GM10266 (cell line): ENCODE results near the gene KIAA1671.
"Not testable (repeated sequence)": the region's sequence is repeated elsewhere in the genome, so short reads cannot be mapped to it uniquely, and the experiment has no call there.

Experiments used
- DNase-seq: peaks from one replicate; pipeline ENCODE4 v3.0.0; 2012; ENCODE audit errors: extremely low spot score
- CTCF ChIP-seq: IDR thresholded peaks from 2 replicates; pipeline ENCODE4 v1.5.1; 2012; ENCODE audit warnings: mild to moderate bottlenecking, low read depth; ENCODE audit not compliant: control insufficient read depth, insufficient read depth; ENCODE audit errors: missing control alignments

KIAA1671 gene

DNA sequence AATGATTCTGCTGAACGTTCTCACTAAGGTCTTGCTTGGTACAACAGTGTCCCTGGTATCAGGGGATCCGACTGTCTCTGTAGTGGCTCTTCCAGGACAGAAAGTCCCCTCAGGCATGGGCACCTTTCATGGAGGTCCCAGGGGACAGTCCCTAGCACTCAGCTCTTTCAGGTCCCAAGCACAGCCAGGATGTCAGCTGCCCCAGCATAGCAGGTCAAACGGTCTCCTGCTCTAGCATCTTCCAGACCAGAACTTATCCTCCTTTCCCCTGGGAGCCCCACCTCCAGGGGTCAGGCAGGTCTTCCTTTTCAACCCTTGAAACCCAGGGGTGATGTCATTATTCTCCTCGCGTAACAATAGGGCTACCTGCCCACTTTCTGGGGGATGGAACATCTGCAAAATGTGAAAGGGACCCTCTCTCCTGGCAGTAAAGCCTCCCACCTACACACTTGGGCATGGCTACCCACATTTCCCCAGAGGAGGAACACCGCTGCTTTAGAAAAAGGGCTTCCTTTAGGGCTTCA is 222.4 kb downstream of the KIAA1671 start:
- no peak for TF ChIP-seq CTCF
- DNase-seq, result no peak

DNA sequence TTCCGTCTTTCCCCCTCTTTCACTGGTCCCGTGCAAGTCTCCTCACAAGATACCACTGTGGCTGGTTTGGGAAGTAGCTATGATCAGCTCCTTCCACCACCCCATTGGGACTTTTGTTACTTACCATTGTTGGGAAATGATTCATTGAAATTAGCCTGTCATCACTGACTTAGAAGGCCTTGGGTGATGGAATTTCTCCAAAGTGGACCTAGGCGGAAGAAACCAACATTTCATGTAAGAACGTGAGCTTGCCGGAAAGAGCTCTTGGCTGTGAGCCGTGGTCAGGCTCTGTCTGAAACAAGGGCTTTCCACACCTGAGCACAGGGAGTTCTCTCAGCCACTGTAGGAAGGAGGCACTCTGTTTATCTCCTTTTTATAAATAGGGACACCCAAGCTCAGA is 223.7 kb downstream of the KIAA1671 start:
- TF ChIP-seq CTCF, result no peak

DNA sequence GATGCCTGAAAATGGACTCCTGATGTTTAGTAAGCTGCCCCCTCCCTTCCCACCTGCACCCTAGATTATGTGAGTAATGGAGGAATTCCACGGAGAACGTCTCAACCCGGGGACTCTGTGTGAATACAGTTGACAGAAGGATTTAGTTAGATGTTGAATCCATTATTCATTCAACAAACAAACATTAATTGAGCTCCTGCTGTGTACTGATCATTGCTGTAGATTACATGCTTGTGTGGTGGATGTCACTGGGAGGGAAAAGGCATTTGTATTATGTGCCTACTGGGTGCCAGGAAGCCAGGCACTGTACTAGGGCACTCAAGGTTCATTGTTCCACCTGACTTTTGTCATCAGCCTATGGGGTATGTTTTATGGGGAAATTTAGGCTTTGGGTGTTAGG is 224.3 kb downstream of the KIAA1671 start:
- no peak for DNase-seq
- no peak for TF ChIP-seq CTCF

More for the DNA sequence above, 223.7 kb downstream of the KIAA1671 start:
- no peak for DNase-seq

DNA sequence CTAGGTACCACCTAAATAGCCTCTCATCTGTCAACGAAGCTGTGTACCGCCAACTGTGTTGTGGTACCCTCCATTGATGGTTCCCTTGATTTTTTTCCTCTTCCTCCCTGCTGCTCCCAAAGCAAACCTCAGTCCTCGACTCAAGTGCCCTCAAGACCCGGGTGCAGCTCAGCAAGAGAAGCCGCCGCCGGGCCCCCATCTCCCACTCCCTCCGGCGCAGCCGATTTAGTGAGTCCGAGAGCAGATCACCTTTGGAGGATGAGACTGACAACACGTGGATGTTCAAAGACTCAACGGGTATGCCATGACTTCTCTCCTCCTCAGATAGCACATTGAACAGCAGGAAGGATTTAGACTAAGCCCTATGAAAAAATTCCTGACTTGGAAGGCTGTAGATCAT is 224.7 kb downstream of the KIAA1671 start:
- no peak for TF ChIP-seq CTCF
- DNase-seq, result no peak

GRCh38 chr22:25177895-25178294 is 225.4 kb downstream of the KIAA1671 start:
- DNase-seq, result no peak
- TF ChIP-seq CTCF, result no peak

DNA sequence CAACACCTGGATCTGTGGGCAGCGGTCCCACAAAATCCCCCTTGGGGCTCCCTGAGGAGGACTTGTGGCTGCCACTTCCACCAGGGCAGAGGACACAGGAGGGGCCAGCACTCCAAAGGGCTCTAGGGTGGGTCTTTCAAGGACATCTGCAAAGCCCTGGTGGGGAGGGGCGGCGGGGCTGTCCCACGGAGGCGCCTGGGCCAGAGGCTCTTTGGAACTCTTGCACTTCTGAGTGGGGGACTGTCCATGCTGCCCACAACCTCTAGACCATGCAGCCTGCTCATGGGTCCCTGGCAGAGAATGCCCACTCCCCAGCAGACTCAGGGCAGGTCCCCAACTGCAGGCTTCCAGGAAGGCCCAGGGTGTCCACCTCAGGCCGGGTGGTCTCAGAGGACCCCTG is 225.8 kb downstream of the KIAA1671 start:
- not testable (repeated sequence) for DNase-seq

GRCh38 chr22:25178869-25179631 is 226.5 kb downstream of the KIAA1671 start:
- DNase-seq, result not testable (repeated sequence)

DNA sequence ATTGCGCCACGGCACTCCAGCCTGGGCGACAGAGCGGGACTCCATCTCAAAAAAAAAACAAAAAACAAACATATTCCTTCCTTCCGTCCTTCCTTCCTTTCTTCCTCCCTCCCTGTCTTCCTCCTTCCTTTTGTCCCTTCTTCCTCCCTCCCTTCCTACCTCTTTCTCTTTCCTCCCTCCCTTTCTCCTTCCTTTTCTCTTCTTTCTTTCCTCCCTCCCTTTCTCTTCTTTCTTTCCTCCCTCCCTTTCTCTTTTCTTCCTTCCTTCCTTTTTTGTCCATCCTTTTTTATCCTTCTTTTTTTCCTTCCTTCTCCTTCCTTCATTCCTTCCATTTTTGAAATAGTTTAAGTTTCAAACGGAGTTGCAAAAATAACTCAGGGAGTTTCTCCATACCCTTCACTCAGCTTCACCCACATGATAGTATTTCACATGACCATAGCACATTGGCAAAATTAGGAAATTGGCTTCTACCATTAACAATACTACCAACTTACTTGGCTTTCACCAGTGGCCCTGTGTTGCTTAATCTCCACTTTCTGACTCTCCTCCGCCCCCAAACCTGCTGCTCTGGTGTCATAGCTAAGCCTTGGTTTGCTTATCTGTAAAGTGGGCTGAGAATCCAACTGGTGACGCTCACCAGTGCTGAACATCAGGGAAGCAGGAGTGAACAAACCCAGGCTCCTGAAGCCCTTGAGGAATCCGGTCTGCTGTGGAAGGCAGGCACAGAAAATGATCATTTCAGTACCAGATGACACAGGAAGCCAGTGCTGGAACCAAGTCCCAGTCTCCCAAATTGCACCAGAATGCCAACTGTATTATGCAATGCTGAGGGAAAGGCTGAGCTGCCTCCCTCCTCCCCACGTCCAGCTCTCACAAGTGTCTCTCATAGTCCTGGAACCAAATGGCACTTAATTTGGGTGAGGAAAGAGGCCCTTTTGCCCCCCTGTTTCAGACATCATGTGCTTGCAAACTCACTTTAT is 229.9 kb downstream of the KIAA1671 start:
- DNase-seq, result no peak
- no peak for TF ChIP-seq CTCF
